Astrocyte (in vitro differentiated cells and primary cell): ENCODE results near the gene DLX3. TPM values are rescaled to one million over a fixed set of nuclear protein-coding genes. Genes with fewer than 3 reads are reported as not detected.

ENCODE experiments used
- DNase-seq: peaks from one replicate; pipeline ENCODE4 v3.0.0-alpha.2; 2010; ENCODE audit warnings: low read depth
- FAIRE-seq: peaks from 2 replicates; lab custom pipeline; 2011; peaks lifted over from hg19 to GRCh38; lab: Jason Lieb, UNC
- H2AFZ ChIP-seq: 2 replicates; pipeline ENCODE4 v1.6.0; 2012; ENCODE audit warnings: low read depth, low read length, inconsistent platforms
- H3K27ac ChIP-seq: 2 replicates; pipeline ENCODE4 v1.5.1; 2011; ENCODE audit warnings: low read depth, low read length, inconsistent platforms
- H3K27me3 ChIP-seq: 2 replicates; pipeline ENCODE4 v1.6.0; 2011; ENCODE audit warnings: low read length, inconsistent platforms; ENCODE audit not compliant: insufficient read depth
- H3K36me3 ChIP-seq: 2 replicates; pipeline ENCODE4 v1.5.1; 2011; ENCODE audit warnings: low read length, inconsistent platforms; ENCODE audit not compliant: insufficient read depth
- H3K4me1 ChIP-seq: 2 replicates; pipeline ENCODE4 v1.5.1; 2011; ENCODE audit warnings: low read length, inconsistent platforms; ENCODE audit not compliant: insufficient read depth
- H3K4me2 ChIP-seq: 2 replicates; pipeline ENCODE4 v1.6.0; 2012; ENCODE audit warnings: low read length, inconsistent platforms
- H3K4me3 ChIP-seq: 2 replicates; pipeline ENCODE4 v1.5.1; 2011; ENCODE audit warnings: low read depth, mild to moderate bottlenecking, low read length, inconsistent platforms; ENCODE audit not compliant: insufficient read depth
- H3K79me2 ChIP-seq: 2 replicates; pipeline ENCODE4 v1.6.0; 2012; ENCODE audit warnings: mild to moderate bottlenecking, low read length, inconsistent platforms; ENCODE audit not compliant: insufficient read depth
- H3K9ac ChIP-seq: 2 replicates; pipeline ENCODE4 v1.6.0; 2012; ENCODE audit warnings: mild to moderate bottlenecking, low read length, inconsistent platforms
- H3K9me3 ChIP-seq: 2 replicates; pipeline ENCODE4 v1.5.1; 2012; ENCODE audit warnings: low read depth, mild to moderate bottlenecking, low read length, inconsistent platforms; ENCODE audit not compliant: insufficient read depth
- H4K20me1 ChIP-seq: 2 replicates; pipeline ENCODE4 v1.6.0; 2012; ENCODE audit warnings: low read length, inconsistent platforms; ENCODE audit not compliant: insufficient read depth
- H3K27ac Mint-ChIP-seq: one replicate; pipeline ENCODE4 v1.8.0; 2021; ENCODE audit warnings: mild to moderate bottlenecking, mixed read lengths; ENCODE audit not compliant: unreplicated experiment
- H3K27me3 Mint-ChIP-seq: one replicate; pipeline ENCODE4 v1.8.0; 2021; ENCODE audit warnings: low read depth, mixed read lengths; ENCODE audit not compliant: unreplicated experiment
- H3K36me3 Mint-ChIP-seq: one replicate; pipeline ENCODE4 v1.8.0; 2021; ENCODE audit warnings: low read depth, mixed read lengths; ENCODE audit not compliant: unreplicated experiment
- H3K4me1 Mint-ChIP-seq: one replicate; pipeline ENCODE4 v1.8.0; 2021; ENCODE audit warnings: low read depth, mixed read lengths; ENCODE audit not compliant: unreplicated experiment
- H3K4me3 Mint-ChIP-seq: one replicate; pipeline ENCODE4 v1.8.0; 2021; ENCODE audit warnings: mild to moderate bottlenecking, moderate library complexity, mixed read lengths; ENCODE audit not compliant: unreplicated experiment
- H3K9me3 Mint-ChIP-seq: one replicate; pipeline ENCODE4 v1.8.0; 2021; ENCODE audit warnings: mild to moderate bottlenecking, mixed read lengths; ENCODE audit not compliant: unreplicated experiment
- CTCF ChIP-seq: IDR thresholded peaks from 2 replicates; pipeline ENCODE4 v1.5.1; 2011; ENCODE audit warnings: low read depth, mild to moderate bottlenecking, inconsistent platforms, low read length, moderate library complexity; ENCODE audit not compliant: insufficient read depth
- EZH2 ChIP-seq: IDR thresholded peaks from 2 replicates; pipeline ENCODE4 v1.6.1; 2012; ENCODE audit warnings: mild to moderate bottlenecking, low read length, inconsistent platforms; ENCODE audit not compliant: insufficient read depth
- total RNA-seq: library from RNA; stranded (reverse); gene quantifications from 2 replicates; pipeline ENCODE4 v1.2.1, GENCODE V29; 2021

The DLX3 gene
- total RNA-seq, 1 donor from 2014 or later, result 1.00 TPM

GRCh38 chr17:49979748-49980479 lies 15.1 kb downstream of the DLX3 start:
- H3K9me3 Mint-ChIP-seq, result peaks cover 4% of the 10 kb centered on the region
- H3K4me3 ChIP-seq, result no peak overlapping the region

GRCh38 chr17:49978501-49978900 lies 16.5 kb downstream of the DLX3 start:
- Mint-ChIP-seq H3K27ac (no peak overlapping the region), H3K4me3 (no peak overlapping the region), H3K4me1 (peaks cover 9% of the 10 kb centered on the region), H3K27me3 (peaks cover 90% of the 10 kb centered on the region), H3K9me3 (peaks cover 4% of the 10 kb centered on the region), H3K36me3 (no peaks in the 10 kb centered on the region)
- Histone ChIP-seq H3K4me2 (no peak overlapping the region), H3K9me3 (no peaks in the 10 kb centered on the region), H3K79me2 (no peaks in the 10 kb centered on the region), H3K36me3 (no peaks in the 10 kb centered on the region), H3K9ac (no peak overlapping the region), H4K20me1 (no peaks in the 10 kb centered on the region), H3K4me3 (no peak overlapping the region), H3K27ac (no peak overlapping the region), H3K27me3 (peaks cover 76% of the 10 kb centered on the region), H2AFZ (no peak overlapping the region), H3K4me1 (no peaks in the 10 kb centered on the region)
- no peak for TF ChIP-seq CTCF
- TF ChIP-seq EZH2, result no peak
- DNase-seq (no peak), FAIRE-seq (no peak)

More at GRCh38 chr17:49979748-49980479, 15.1 kb downstream of the DLX3 start:
- Histone ChIP-seq H4K20me1 (no peaks in the 10 kb centered on the region), H3K4me1 (no peaks in the 10 kb centered on the region), H3K79me2 (no peaks in the 10 kb centered on the region), H3K36me3 (no peaks in the 10 kb centered on the region), H3K9me3 (no peaks in the 10 kb centered on the region), H3K4me2 (no peak overlapping the region), H3K27me3 (peaks cover 67% of the 10 kb centered on the region), H3K27ac (no peak overlapping the region), H3K9ac (no peak overlapping the region), H2AFZ (no peak overlapping the region)
- H3K4me1 Mint-ChIP-seq, result peaks cover 9% of the 10 kb centered on the region
- no peak for DNase-seq
- H3K4me3 Mint-ChIP-seq, result no peak overlapping the region
- FAIRE-seq, result no peak
- peaks cover 88% of the 10 kb centered on the region for H3K27me3 Mint-ChIP-seq
- H3K36me3 Mint-ChIP-seq, result no peaks in the 10 kb centered on the region
- H3K27ac Mint-ChIP-seq, result peak overlapping the region; percentile 19
- TF ChIP-seq EZH2, result no peak
- TF ChIP-seq CTCF, result no peak
